Glutamatergic neuron (in vitro differentiated cells): Measurements from ENCODE around the gene CNOT4. TPM values are rescaled to one million over a fixed set of nuclear protein-coding genes. Genes with fewer than 3 reads are reported as not detected.

ENCODE experiments used
- DNase-seq: peaks from one replicate; pipeline ENCODE4 v3.0.0; 2022
- H3K27ac Mint-ChIP-seq: one replicate; pipeline ENCODE4 v1.8.0; 2020; ENCODE audit warnings: mild to moderate bottlenecking, mixed read lengths, inconsistent platforms; ENCODE audit not compliant: unreplicated experiment
- H3K27me3 Mint-ChIP-seq: one replicate; pipeline ENCODE4 v1.8.0; 2020; ENCODE audit warnings: mild to moderate bottlenecking, moderate library complexity, mixed read lengths, inconsistent platforms; ENCODE audit not compliant: unreplicated experiment
- H3K36me3 Mint-ChIP-seq: one replicate; pipeline ENCODE4 v1.8.0; 2020; ENCODE audit warnings: mild to moderate bottlenecking, mixed read lengths, inconsistent platforms; ENCODE audit not compliant: unreplicated experiment
- H3K4me1 Mint-ChIP-seq: one replicate; pipeline ENCODE4 v1.8.0; 2020; ENCODE audit warnings: mild to moderate bottlenecking, low read depth, mixed read lengths, inconsistent platforms; ENCODE audit not compliant: unreplicated experiment
- H3K4me3 Mint-ChIP-seq: one replicate; pipeline ENCODE4 v1.8.0; 2020; ENCODE audit warnings: mild to moderate bottlenecking, mixed read lengths, inconsistent platforms; ENCODE audit not compliant: unreplicated experiment
- H3K9me3 Mint-ChIP-seq: one replicate; pipeline ENCODE4 v1.8.0; 2020; ENCODE audit warnings: mild to moderate bottlenecking, moderate library complexity, mixed read lengths, inconsistent platforms; ENCODE audit not compliant: unreplicated experiment
- total RNA-seq: library from RNA; stranded (reverse); fragmentation: NEBNext Ultra II Directional; extraction: Animal tissue kit (Norgen Biotek cat#: 25700); gene quantifications from one replicate; pipeline ENCODE4 v1.2.1, GENCODE V29; 2021; ENCODE audit not compliant: unreplicated experiment
- TF ChIP-seq, protein P1 (sequence below): fragments of 200-600 bp; sonication (generic); IDR thresholded peaks from one replicate; pipeline ENCODE4 v1.5.0; 2021; ENCODE audit not compliant: partially characterized antibody, unreplicated experiment

The CNOT4 gene
- total RNA-seq, 1 donor from 2014 or later, result 25.3 TPM

DNA sequence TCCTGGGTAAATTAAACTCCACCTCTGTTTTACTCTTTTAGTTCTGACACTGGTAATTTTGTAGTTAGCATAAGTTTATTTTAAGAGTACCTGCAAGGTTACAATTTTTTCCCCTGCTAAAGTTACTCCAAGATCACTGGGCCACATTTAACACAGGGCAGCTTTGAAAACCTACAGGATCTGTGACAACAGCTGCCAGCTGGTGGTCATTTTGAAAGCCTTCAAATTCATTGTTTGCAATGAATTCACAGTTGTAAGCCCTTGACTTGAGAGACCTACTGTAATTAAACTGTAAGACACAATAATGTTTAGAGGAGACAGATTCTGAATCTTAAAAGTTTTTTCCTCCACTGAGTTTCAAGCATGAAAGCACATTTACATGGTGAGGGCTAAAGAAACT, 129.6 kb downstream of the CNOT4 start:
- TF ChIP-seq, protein P1, sequence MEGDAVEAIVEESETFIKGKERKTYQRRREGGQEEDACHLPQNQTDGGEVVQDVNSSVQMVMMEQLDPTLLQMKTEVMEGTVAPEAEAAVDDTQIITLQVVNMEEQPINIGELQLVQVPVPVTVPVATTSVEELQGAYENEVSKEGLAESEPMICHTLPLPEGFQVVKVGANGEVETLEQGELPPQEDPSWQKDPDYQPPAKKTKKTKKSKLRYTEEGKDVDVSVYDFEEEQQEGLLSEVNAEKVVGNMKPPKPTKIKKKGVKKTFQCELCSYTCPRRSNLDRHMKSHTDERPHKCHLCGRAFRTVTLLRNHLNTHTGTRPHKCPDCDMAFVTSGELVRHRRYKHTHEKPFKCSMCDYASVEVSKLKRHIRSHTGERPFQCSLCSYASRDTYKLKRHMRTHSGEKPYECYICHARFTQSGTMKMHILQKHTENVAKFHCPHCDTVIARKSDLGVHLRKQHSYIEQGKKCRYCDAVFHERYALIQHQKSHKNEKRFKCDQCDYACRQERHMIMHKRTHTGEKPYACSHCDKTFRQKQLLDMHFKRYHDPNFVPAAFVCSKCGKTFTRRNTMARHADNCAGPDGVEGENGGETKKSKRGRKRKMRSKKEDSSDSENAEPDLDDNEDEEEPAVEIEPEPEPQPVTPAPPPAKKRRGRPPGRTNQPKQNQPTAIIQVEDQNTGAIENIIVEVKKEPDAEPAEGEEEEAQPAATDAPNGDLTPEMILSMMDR, result no peak
- no peaks in the 10 kb centered on the region for H3K36me3 Mint-ChIP-seq
- peaks cover 14% of the 10 kb centered on the region for H3K4me1 Mint-ChIP-seq
- no peak for DNase-seq
- no peaks in the 10 kb centered on the region for H3K9me3 Mint-ChIP-seq
- no peak overlapping the region for H3K4me3 Mint-ChIP-seq
- H3K27ac Mint-ChIP-seq, result peak overlapping the region; percentile 34
- H3K27me3 Mint-ChIP-seq, result no peaks in the 10 kb centered on the region

DNA sequence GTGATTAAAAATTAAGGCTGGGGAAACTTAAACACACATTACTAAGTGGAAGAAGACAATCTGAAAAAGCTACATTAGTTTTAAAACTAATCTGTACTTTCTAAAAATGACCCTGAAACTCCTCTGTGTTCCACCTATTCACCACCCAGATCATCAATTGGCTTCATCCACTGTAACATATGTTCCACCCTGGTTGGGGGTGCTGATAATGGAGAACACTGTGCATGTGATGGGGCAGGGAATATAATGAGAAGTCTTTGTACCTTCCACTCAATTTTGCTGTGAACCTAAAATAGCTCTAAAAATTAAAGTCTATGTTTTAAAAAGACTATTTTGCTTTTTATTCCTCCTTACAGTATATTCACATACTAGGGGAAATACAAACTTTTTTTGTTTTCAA, 132.7 kb downstream of the CNOT4 start:
- H3K9me3 Mint-ChIP-seq, result no peaks in the 10 kb centered on the region
- H3K27ac Mint-ChIP-seq, result no peak overlapping the region
- H3K36me3 Mint-ChIP-seq, result no peaks in the 10 kb centered on the region
- peaks cover 14% of the 10 kb centered on the region for H3K4me1 Mint-ChIP-seq
- no peak for DNase-seq
- TF ChIP-seq, protein P1, result no peak
- no peaks in the 10 kb centered on the region for H3K27me3 Mint-ChIP-seq
- H3K4me3 Mint-ChIP-seq, result no peak overlapping the region

DNA sequence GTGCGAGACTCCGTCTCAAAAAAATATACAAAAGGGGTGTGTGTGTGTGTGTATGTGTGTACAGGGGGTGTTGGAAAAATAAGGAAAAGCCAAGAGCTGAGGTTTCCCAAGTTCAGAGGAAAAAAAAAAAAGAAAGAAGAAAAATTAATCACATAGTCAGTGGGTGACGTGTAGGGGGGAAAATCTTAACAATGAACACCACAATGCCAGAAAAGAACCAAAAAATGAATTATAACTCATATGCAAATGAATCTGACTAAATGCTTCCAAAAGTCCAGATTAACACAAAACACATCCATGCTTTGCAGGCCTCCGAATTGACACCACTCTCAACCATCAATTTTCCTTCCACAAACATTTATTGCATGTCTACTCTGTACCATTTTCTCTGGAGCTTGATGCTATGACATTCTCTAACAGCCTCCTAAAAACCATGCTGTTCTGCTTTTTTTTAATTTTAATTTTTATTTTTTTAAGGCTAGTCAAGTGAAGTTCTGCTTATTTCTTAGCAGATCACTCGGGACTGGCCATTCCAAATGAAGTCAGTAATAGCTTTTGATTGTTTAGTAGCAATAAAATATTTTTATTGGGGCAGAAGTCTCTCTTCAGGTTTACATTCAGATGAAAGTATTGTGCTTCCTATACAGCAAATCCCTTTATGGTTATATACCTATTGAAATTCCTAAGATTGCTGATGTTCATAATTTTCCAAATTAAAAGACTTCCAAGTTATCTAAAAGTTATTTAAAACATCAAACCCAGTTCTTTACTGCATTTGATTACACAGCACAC, 133.8 kb downstream of the CNOT4 start:
- Mint-ChIP-seq H3K27me3 (no peaks in the 10 kb centered on the region), H3K4me3 (no peak overlapping the region), H3K9me3 (no peaks in the 10 kb centered on the region), H3K4me1 (peaks cover 13% of the 10 kb centered on the region), H3K36me3 (no peaks in the 10 kb centered on the region), H3K27ac (no peak overlapping the region)
- TF ChIP-seq, protein P1, result no peak
- DNase-seq, result no peak

DNA sequence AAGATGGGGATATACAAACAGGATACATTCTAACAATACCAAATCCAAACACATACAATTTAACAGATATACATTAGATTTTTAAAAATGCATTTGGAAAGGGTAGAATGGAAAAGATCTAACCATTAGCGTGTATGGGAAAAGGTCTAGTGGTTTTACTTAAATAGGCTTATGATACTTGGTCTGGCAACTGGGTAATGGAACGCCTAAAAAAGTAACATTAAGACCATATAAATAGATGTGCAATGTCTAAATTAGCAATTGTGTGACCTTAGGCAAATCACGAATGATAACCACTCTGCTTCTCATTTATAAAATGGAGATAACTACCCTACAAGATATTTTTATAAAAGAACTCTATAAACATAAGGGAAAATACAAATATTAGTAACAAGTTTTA, 135.2 kb downstream of the CNOT4 start:
- peaks cover under 1% of the 10 kb centered on the region for H3K4me1 Mint-ChIP-seq
- H3K36me3 Mint-ChIP-seq, result no peaks in the 10 kb centered on the region
- H3K9me3 Mint-ChIP-seq, result no peaks in the 10 kb centered on the region
- TF ChIP-seq, protein P1, result no peak
- no peak for DNase-seq
- H3K27ac Mint-ChIP-seq, result no peak overlapping the region
- no peak overlapping the region for H3K4me3 Mint-ChIP-seq
- no peaks in the 10 kb centered on the region for H3K27me3 Mint-ChIP-seq

DNA sequence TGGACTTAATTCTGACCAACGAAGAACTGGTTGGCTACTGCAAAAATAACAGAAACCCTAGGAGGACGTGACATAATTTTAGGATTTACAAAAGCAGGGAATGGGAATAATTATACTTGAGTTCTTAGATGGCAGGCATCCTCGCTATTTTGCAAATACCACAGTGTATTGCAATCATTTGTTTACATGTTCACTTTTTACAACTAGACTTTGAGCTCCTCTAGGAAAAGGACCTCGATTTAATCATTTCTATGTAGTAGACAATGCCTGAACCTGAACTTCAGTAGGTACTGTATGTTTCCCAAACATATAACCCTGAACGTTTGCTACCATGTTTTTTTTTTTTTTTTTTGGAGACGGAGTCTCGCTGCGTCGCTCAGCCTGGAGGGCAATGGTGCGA, 137.7 kb downstream of the CNOT4 start:
- H3K4me1 Mint-ChIP-seq, result no peaks in the 10 kb centered on the region

More for the DNA sequence above, 137.7 kb downstream of the CNOT4 start:
- H3K36me3 Mint-ChIP-seq, result no peaks in the 10 kb centered on the region
- H3K4me3 Mint-ChIP-seq, result no peak overlapping the region
- H3K9me3 Mint-ChIP-seq, result no peaks in the 10 kb centered on the region
- TF ChIP-seq, protein P1, result no peak
- H3K27ac Mint-ChIP-seq, result no peak overlapping the region
- no peak for DNase-seq
- H3K27me3 Mint-ChIP-seq, result no peaks in the 10 kb centered on the region
